ENCODE measurements around the gene RRP36. TPM values are rescaled to one million over a fixed set of nuclear protein-coding genes. Genes with fewer than 3 reads are reported as not detected.

Gene RRP36
- total and polyA plus RNA-seq, 9 of the 15 experiments (the other 6 are each of a cell fraction or from before 2014, with no cell fraction given): 27.6 to 150 (median 114) TPM

DNA sequence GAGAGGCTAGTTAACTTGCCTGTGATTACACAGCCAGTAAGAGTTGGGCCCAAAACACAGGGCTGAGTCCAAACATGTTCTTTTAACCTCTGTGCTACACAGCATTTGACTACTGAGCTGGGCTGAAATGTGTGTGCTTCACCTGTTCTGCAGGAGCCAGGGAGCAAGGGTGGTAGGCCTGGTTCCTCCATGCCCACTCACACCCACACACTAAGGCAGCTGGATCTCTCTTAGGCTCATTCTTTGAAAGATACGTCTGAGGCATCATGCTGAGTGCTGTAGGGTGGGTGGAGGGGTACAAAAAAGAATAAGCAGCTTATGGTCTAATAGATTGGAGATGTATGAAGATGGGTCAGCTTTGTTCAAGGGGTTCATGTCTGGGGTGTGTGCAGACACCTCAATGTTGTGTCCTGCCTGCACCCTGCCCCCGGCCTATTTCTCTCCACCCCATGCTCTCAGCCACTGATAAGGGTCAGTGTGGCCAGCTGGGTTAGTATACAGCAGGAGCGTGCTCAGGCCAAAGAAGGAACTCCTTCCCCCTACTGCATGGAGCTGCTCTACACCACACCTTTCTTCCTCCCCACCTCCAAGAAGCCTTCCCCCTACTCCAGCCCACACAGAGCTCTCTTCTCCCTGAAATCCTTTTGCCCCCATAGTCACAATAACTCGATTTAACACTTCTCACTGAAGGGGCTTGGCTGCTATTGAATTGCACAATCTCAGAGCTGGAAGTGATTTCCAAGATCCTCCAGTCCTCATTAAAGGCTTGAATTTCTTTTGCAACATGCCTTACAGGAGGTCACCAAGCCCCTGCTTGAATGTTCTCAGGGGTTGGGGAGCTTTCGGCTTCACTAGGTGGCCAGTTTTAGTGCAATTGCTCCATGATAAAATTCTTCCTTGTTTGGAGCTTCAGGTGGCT is 33.6 kb upstream of the RRP36 start (continued):
- TF ChIP-seq NR2C2 (CRISPR knock-in tag; IDR thresholded peaks at IDR 0.05): peak; percentile 55; the same call in 1 of the 2 replicates
- no peak for TF ChIP-seq NR2C2 (tag; IDR thresholded peaks at IDR 0.05)
- peak; percentile 25 for TF ChIP-seq ZFP36 (IDR thresholded peaks at IDR 0.05; ENCODE audit: low read depth, low read length, partially characterized antibody)
- TF ChIP-seq, protein P1, sequence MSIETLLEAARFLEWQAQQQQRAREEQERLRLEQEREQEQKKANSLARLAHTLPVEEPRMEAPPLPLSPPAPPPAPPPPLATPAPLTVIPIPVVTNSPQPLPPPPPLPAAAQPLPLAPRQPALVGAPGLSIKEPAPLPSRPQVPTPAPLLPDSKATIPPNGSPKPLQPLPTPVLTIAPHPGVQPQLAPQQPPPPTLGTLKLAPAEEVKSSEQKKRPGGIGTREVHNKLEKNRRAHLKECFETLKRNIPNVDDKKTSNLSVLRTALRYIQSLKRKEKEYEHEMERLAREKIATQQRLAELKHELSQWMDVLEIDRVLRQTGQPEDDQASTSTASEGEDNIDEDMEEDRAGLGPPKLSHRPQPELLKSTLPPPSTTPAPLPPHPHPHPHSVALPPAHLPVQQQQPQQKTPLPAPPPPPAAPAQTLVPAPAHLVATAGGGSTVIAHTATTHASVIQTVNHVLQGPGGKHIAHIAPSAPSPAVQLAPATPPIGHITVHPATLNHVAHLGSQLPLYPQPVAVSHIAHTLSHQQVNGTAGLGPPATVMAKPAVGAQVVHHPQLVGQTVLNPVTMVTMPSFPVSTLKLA (conservative IDR thresholded peaks at IDR 0.05): peak; percentile 81 to 94; a peak in 3 of 4 replicates
- TF ChIP-seq ZNF134 (CRISPR knock-in tag; conservative IDR thresholded peaks at IDR 0.05): peak; percentile 87
- no peak for TF ChIP-seq ETV5 (CRISPR knock-in tag; IDR thresholded peaks at IDR 0.05; ENCODE audit: low read depth)
- TF ChIP-seq TCF3 (CRISPR knock-in tag; IDR thresholded peaks at IDR 0.05): 0 out of 2 replicates have a peak, but pooled peaks have one; percentile 7
- TF ChIP-seq, protein P2, sequence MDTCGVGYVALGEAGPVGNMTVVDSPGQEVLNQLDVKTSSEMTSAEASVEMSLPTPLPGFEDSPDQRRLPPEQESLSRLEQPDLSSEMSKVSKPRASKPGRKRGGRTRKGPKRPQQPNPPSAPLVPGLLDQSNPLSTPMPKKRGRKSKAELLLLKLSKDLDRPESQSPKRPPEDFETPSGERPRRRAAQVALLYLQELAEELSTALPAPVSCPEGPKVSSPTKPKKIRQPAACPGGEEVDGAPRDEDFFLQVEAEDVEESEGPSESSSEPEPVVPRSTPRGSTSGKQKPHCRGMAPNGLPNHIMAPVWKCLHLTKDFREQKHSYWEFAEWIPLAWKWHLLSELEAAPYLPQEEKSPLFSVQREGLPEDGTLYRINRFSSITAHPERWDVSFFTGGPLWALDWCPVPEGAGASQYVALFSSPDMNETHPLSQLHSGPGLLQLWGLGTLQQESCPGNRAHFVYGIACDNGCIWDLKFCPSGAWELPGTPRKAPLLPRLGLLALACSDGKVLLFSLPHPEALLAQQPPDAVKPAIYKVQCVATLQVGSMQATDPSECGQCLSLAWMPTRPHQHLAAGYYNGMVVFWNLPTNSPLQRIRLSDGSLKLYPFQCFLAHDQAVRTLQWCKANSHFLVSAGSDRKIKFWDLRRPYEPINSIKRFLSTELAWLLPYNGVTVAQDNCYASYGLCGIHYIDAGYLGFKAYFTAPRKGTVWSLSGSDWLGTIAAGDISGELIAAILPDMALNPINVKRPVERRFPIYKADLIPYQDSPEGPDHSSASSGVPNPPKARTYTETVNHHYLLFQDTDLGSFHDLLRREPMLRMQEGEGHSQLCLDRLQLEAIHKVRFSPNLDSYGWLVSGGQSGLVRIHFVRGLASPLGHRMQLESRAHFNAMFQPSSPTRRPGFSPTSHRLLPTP (IDR thresholded peaks at IDR 0.05; ENCODE audit: borderline replicate concordance, extremely low read depth, insufficient read length): no peak
- peak; percentile 72 for TF ChIP-seq MYC (IDR thresholded peaks at IDR 0.05; ENCODE audit: low read depth, low read length)
- no peak for TF ChIP-seq MYC (CRISPR knock-in tag; IDR thresholded peaks at IDR 0.05; ENCODE audit: borderline replicate concordance, low read depth)
- no peak for TF ChIP-seq NFE2L1 (tag; IDR thresholded peaks at IDR 0.05; ENCODE audit: borderline replicate concordance, low read depth)
- TF ChIP-seq, protein P3, sequence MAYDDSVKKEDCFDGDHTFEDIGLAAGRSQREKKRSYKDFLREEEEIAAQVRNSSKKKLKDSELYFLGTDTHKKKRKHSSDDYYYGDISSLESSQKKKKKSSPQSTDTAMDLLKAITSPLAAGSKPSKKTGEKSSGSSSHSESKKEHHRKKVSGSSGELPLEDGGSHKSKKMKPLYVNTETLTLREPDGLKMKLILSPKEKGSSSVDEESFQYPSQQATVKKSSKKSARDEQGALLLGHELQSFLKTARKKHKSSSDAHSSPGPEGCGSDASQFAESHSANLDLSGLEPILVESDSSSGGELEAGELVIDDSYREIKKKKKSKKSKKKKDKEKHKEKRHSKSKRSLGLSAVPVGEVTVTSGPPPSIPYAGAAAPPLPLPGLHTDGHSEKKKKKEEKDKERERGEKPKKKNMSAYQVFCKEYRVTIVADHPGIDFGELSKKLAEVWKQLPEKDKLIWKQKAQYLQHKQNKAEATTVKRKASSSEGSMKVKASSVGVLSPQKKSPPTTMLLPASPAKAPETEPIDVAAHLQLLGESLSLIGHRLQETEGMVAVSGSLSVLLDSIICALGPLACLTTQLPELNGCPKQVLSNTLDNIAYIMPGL (CRISPR knock-in tag; IDR thresholded peaks at IDR 0.05): no peak
- TF ChIP-seq ZNF507 (tag; conservative IDR thresholded peaks at IDR 0.05): no peak
- 0 out of 2 replicates have a peak, but pooled peaks have one; percentile 40 for TF ChIP-seq DPF2 (IDR thresholded peaks at IDR 0.05)
- TF ChIP-seq ZNF431 (CRISPR knock-in tag; IDR thresholded peaks at IDR 0.05): no peak
- TF ChIP-seq, protein P4, sequence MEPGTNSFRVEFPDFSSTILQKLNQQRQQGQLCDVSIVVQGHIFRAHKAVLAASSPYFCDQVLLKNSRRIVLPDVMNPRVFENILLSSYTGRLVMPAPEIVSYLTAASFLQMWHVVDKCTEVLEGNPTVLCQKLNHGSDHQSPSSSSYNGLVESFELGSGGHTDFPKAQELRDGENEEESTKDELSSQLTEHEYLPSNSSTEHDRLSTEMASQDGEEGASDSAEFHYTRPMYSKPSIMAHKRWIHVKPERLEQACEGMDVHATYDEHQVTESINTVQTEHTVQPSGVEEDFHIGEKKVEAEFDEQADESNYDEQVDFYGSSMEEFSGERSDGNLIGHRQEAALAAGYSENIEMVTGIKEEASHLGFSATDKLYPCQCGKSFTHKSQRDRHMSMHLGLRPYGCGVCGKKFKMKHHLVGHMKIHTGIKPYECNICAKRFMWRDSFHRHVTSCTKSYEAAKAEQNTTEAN (CRISPR knock-in tag; IDR thresholded peaks at IDR 0.05): no peak
- no peak for TF ChIP-seq MXI1 (IDR thresholded peaks at IDR 0.05; ENCODE audit: low read depth, low read length)
- 0 out of 4 replicates have a peak, but pooled peaks of 1 of the 2 experiments have one; percentile 33 for TF ChIP-seq MAZ (CRISPR knock-in tag; conservative IDR thresholded peaks at IDR 0.05 in 1 of 2, IDR thresholded peaks at IDR 0.05 in 1 of 2)
- no peak for TF ChIP-seq NFATC3 (IDR thresholded peaks at IDR 0.05)

Measured in K562 (cell line).